Left renal pelvis (tissue), 4 donors: ENCODE data around the gene CEP41. TPM values are rescaled to one million over a fixed set of nuclear protein-coding genes. Genes with fewer than 3 reads are reported as not detected.

Source experiments
- DNase-seq, 4 donors: peaks; one replicate each; pipeline ENCODE4 v3.0.0-alpha.2; 2013; ENCODE audit warnings: low read depth in 4 of 4, low spot score in 3 of 4
- polyA plus RNA-seq, 4 donors: library from polyadenylated mRNA; unstranded; fragments of 120-200 nt; gene quantifications; one replicate each; pipeline ENCODE4 v1.2.1, GENCODE V29; 2013; ENCODE audit not compliant: insufficient read length in 4 of 4

Gene CEP41
- polyA plus RNA-seq, 4 donors = 22.6 to 34.8 (median 28.3) TPM

DNA sequence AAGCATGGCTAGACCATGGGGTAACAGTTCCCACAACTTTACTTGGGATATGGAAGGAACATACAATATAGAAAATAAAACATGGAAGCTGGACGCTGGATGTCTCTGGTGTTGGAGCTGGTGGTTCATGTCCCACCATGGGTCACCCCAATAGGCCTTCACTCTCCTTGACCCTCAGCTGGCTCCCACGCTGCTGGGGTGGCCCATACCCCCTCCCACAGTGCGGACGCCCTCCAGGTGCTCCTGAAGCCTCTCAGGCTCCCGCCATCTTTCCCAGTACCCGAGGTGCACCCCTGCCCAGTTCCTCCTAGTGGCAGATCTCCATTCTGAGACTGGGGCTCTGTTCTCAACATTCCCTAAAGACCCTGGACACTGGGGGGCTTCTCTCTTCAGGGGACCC is 66.3 kb downstream of the CEP41 start:
- DNase-seq = no peak

- no peak for DNase-seq
Observed at GRCh38 chr7:130372402-130373165, 68.2 kb downstream of the CEP41 start.

GRCh38 chr7:130371046-130371445 is 69.8 kb downstream of the CEP41 start:
- DNase-seq = no peak

GRCh38 chr7:130369831-130370550 is 70.8 kb downstream of the CEP41 start:
- DNase-seq = no peak

DNA sequence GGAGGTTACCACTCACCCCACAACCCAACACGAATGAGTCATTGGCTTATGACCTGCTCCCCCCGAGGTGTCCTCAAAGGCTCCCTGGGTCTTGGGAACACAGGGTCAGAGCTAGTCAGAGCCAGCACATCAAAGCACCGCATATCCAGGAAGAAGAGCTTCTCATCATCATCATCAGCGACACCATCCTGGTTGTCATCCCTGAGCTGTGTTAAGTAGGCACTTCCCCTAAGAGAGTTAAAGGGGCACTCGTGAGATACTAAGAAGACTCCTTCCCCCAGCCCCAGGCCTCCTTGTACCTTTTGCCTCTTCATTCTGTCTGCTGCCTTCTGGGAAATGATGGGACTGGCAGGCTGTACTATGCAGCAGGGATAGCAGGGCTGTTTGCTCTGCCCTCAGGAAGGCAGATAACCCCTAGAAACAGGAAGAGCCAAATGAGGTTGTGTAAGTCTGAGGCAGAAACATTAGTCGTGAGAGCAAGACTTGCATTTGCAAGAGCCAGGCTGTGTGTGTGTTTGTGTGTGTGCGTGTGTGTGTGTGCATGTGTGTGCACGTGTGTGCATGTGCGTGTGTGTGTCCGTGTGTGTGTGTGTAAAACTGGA is 71.6 kb downstream of the CEP41 start:
- no peak for DNase-seq

- DNase-seq = no peak
Observed at GRCh38 chr7:130367836-130368746, 72.7 kb downstream of the CEP41 start.

DNA sequence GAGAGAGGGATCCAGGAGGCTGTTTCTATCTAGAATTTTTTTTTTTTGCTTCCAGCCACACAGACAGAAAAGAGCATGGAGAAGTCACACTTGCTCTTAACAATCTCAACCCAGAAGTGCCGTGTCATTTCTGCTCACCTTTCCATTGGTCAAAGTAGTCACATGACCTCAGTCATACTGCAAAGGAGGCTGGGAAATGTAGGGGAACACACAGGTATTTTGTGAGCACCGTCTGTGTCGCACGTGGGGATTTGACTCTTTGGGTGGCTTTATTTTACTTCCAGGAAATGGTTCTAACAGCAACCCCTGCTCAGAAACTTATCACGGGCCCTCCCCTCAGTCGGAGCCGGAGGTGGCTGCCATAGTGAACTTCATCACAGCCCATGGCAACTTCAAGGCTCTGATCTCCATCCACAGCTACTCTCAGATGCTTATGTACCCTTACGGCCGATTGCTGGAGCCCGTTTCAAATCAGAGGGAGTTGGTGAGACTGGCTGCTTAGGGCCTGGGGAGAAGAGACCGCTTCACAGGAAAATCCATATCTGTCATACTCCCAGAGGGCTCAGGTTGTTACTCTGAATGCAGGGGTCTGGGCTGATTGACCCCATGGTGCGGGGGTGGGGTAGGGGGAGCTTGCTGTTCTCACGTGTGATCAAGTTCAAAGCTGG is 73.6 kb downstream of the CEP41 start:
- no peak for DNase-seq

GRCh38 chr7:130366564-130366963 is 74.3 kb downstream of the CEP41 start:
- DNase-seq = no peak

DNA sequence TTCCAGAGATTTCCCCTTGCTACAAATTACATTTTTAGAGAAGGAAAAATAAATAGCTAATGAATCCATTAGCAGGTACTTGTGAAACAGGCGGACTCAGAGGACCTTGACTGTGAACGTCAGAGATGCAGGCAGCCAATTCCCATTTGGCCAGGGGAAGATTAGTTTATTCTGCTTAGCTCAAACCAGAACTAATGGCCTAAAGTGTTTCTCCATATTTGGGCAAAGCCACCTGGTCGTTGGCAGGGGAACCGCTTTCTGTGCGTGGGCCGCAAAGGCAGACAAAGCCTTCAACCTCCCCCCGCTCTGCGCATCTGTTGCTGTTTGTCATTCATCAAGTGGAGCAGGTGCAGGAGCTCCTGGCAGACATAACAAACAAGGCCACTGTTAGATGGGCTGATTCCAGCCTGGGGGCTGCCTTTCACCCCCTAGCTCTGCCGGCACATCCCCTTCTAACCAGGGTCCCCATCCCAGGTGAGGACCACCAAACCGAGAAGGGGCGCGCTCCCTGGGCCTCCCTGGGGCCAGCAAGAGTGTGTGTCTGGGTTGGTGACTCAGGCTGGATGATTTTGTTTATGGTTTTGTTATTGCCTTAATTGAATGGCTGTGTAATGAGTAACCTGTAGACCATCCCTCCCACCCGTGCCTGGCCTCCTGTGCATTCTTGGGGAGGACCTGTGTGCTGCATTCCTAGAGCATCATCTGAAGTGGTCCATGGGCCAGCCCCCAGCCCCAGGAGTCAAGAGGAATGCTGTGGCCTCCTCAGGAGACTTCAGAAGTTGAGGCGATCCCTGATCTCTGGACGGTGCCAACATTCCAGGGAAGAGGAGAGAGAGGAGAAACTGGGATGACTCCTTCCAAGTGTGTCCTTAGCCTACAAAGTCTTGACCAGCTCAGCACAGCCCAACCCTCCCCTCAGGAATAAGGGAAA is 75.0 kb downstream of the CEP41 start:
- peak in 2 of 4 donors; percentile 60 to 77 for DNase-seq

DNA sequence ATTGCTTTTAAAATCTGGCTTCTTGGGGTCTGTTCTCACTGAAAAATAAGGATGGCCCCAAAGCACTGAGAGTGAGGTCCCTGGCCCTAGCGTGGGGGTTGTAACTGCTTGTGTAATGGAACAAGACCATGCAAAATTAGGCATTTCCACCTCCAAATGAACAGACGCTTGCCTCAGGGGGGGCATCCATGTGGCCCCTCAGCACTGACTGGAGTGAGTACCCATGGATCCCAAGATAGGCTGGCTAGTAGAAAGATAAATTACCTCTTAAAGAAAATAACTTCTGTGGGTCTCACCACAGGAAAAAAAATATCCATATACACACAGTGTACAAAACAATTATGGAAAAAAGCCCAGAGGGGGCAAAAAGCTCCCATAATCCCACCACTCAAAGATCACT is 75.7 kb downstream of the CEP41 start:
- no peak for DNase-seq

DNA sequence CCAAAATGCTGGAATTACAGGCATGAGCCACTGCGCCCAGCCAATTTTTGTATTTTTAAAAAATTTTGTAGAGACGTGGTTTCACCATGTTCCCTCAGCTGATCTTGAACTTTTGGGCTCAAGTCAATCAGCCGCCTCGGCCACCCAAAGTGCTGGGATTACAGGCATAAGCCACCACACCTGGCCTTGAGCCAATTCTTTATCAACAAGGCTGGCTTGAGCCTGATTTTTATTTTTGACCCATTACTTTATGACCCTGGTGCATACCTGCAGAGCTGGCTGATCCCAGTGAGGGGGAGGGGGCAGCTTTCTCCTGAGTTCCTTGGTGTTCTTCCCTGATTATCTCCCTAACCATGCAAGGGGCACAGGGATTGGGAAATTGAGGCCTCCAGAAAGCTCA is 76.4 kb downstream of the CEP41 start:
- DNase-seq = no peak

- no peak for DNase-seq
Observed at GRCh38 chr7:130363026-130363847, 77.6 kb downstream of the CEP41 start.

GRCh38 chr7:130362251-130362816 is 78.5 kb downstream of the CEP41 start:
- DNase-seq = no peak

DNA sequence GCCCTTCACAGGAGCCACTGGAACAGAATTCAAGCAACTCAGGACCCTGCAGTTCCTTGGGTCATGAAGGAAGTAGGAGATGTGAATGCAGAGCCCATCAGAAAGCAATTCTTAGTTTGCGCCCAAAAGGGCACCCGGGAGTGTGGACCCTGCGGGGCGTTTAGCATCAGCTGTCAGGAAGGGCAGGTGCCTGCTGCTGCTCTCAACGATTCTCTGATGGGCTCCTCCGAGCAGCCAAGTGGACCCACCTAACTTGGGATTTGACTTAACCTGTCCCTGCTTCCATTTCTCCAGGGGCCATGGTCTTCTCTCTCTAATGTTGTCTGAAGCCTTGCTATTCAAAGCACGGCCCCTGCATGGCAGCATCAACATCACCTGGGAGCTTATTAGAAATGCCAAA is 79.1 kb downstream of the CEP41 start:
- no peak for DNase-seq

GRCh38 chr7:130360518-130360917 is 80.3 kb downstream of the CEP41 start:
- no peak for DNase-seq

DNA sequence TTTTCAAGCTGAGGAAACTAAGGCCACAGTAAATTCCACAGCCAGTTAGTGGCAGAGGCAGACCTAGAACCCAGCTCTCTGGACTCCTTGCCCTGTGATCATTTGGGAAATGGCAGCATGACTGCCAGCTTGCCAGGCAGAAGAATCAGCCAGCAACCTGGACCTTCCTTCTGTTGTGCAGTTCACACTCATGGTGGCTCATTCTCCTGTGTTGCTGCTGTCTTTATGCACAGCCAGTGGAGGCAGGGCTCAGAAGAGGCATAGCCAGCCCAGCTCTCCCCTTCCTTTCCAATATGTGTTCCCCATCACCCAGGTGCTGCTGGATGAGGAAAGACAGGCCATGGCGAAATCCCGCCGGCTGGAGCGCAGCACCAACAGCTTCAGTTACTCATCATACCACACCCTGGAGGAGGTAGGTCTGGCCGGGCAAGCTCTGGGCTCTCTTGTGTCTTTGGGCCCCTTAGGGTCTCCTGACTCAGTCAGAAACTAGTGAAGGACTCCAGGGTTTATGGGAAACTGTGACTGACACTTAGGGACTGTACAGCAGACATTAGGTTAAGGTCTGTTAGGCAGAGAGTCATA is 81.4 kb downstream of the CEP41 start:
- no peak for DNase-seq

GRCh38 chr7:130358471-130358870 is 82.3 kb downstream of the CEP41 start:
- DNase-seq = no peak
